B cell (primary cell): ENCODE measurements around the gene AIM2. TPM values are rescaled to one million over a fixed set of nuclear protein-coding genes. Genes with fewer than 3 reads are reported as not detected.

Experiments used
- ATAC-seq: fragments of 200-7000 bp; cut with Tn5 transposase; one replicate; pipeline ENCODE4 v1.10.0; 2021; ENCODE audit warnings: low read depth, mild to moderate bottlenecking, moderate number of reproducible peaks, moderate library complexity
- CTCF ChIA-PET: fragments of 350-600 bp; sonication (Branson Sonifier 250); formaldehyde crosslinking; loops from one replicate; lab custom pipeline; 2021; ENCODE audit warnings: antibody characterized with exemption, inconsistent platforms; lab: Charles Lee
- POLR2A ChIA-PET: fragments of 350-600 bp; sonication (Branson Sonifier 250); formaldehyde crosslinking; loops from one replicate; lab custom pipeline; 2021; ENCODE audit warnings: antibody characterized with exemption; lab: Charles Lee
- DNase-seq: peaks from one replicate; pipeline ENCODE4 v3.0.0; 2013
- H2AFZ ChIP-seq: 2 replicates; pipeline ENCODE4 v1.6.1; 2012; ENCODE audit warnings: mild to moderate bottlenecking, low read depth, low read length; ENCODE audit not compliant: insufficient read depth, poor library complexity, severe bottlenecking
- H3K27ac ChIP-seq, 2 donors: 1 replicate in 1 of 2; 2 replicates in 1 of 2; pipeline ENCODE4 v1.5.1; 2012 to 2013; ENCODE audit warnings: low read length in 2 of 2, mild to moderate bottlenecking in 2 of 2, moderate library complexity in 1 of 2
- H3K27me3 ChIP-seq, 4 experiments: fragments of 200-600 bp in 1 of 4; sonication (generic) in 1 of 4; replicated peaks in 1 of 4; 1 replicate in 2 of 4; 2 replicates in 2 of 4; pipeline versions ENCODE4 v1.6.1 to v1.7.0; 2013 to 2016; ENCODE audit warnings: low read length in 3 of 4, mild to moderate bottlenecking in 2 of 4, mixed read lengths in 1 of 4, moderate library complexity in 1 of 4; ENCODE audit not compliant: insufficient read depth in 4 of 4, control insufficient read depth in 3 of 4; ENCODE audit errors: control extremely low read depth in 1 of 4
- H3K36me3 ChIP-seq, 2 experiments: replicated peaks in 1 of 2; 1 replicate in 1 of 2; 2 replicates in 1 of 2; pipeline versions ENCODE4 v1.6.1 to v1.7.1; 2013; ENCODE audit warnings: low read length in 1 of 2; ENCODE audit not compliant: insufficient read depth in 2 of 2, control insufficient read depth in 1 of 2; ENCODE audit errors: control extremely low read depth in 1 of 2, extremely low read depth in 1 of 2
- H3K4me1 ChIP-seq, 2 donors: fragments of 200-600 bp in 1 of 2; sonication (generic) in 1 of 2; 1 replicate in 1 of 2; 2 replicates in 1 of 2; pipeline versions ENCODE4 v1.5.1 to v1.6.1; 2013 to 2017; ENCODE audit warnings: low read length in 2 of 2; ENCODE audit not compliant: control insufficient read depth in 2 of 2, insufficient read depth in 2 of 2
- H3K4me2 ChIP-seq: replicated peaks from 2 replicates; pipeline ENCODE3; 2012; ENCODE audit warnings: mild to moderate bottlenecking, low read depth, low read length; ENCODE audit not compliant: poor library complexity, severe bottlenecking
- H3K4me3 ChIP-seq, 5 experiments: fragments of 200-600 bp in 1 of 5; sonication (generic) in 1 of 5; 1 replicate in 3 of 5; 2 replicates in 2 of 5; pipeline versions ENCODE4 v1.5.1 to v1.7.0; 2011 to 2016; ENCODE audit warnings: low read length in 4 of 5, mild to moderate bottlenecking in 4 of 5, low read depth in 2 of 5, control low read depth in 1 of 5, moderate library complexity in 1 of 5; ENCODE audit not compliant: insufficient read depth in 1 of 5; ENCODE audit errors: control extremely low read depth in 1 of 5, extremely low read depth in 1 of 5
- H3K79me2 ChIP-seq: fragments of 200-600 bp; sonication (generic); one replicate; pipeline ENCODE4 v1.6.0; 2016; ENCODE audit warnings: low read length; ENCODE audit not compliant: control insufficient read depth, insufficient read depth
- H3K9ac ChIP-seq: fragments of 200-600 bp; sonication (generic); 2 replicates; pipeline ENCODE4 v1.6.1; 2017; ENCODE audit warnings: mild to moderate bottlenecking, low read length, moderate library complexity
- H3K9me3 ChIP-seq, 3 donors: one replicate each; pipeline versions ENCODE4 v1.6.1 to v1.7.1; 2013; ENCODE audit warnings: low read length in 2 of 3; ENCODE audit not compliant: control insufficient read depth in 2 of 3, insufficient read depth in 1 of 3; ENCODE audit errors: control extremely low read depth in 1 of 3
- H4K20me1 ChIP-seq: 2 replicates; pipeline ENCODE4 v1.6.0; 2012; ENCODE audit warnings: mild to moderate bottlenecking, low read length; ENCODE audit not compliant: insufficient read depth, control insufficient read depth, poor library complexity, severe bottlenecking
- H3K27ac Mint-ChIP-seq: one replicate; pipeline ENCODE4 v1.8.0; 2021; ENCODE audit warnings: mixed read lengths
- H3K27me3 Mint-ChIP-seq: one replicate; pipeline ENCODE4 v1.8.0; 2021; ENCODE audit warnings: mixed read lengths
- H3K4me1 Mint-ChIP-seq: one replicate; pipeline ENCODE4 v1.8.0; 2021; ENCODE audit warnings: mixed read lengths
- H3K4me3 Mint-ChIP-seq: one replicate; pipeline ENCODE4 v1.8.0; 2021; ENCODE audit warnings: mixed read lengths
- H3K9me3 Mint-ChIP-seq: one replicate; pipeline ENCODE4 v1.8.0; 2022; ENCODE audit warnings: mixed read lengths; ENCODE audit not compliant: insufficient read depth
- EZH2 ChIP-seq: IDR thresholded peaks from 2 replicates; pipeline ENCODE4 v1.6.1; 2012; ENCODE audit warnings: borderline replicate concordance, low read depth, mild to moderate bottlenecking, moderate library complexity, low read length; ENCODE audit not compliant: insufficient read depth, poor library complexity, severe bottlenecking
- WGBS: methylation state at CpG from one replicate; pipeline ENCODE4 v1.1.5; 2013; ENCODE audit warnings: missing lambda C conversion rate; ENCODE audit not compliant: insufficient coverage; 5-methylcytosine and 5-hydroxymethylcytosine counted together
- intact Hi-C: fragments of 100-400 bp; cut with micrococcal nuclease; formaldehyde crosslinking; loops from one replicate; pipeline ENCODE4 v1.10.0; 2022
- polyA plus RNA-seq: library from polyadenylated mRNA; depleted of rRNA; stranded (reverse); fragments of >200 nt; gene quantifications from 2 replicates; pipeline ENCODE4 v1.2.3, GENCODE V29; 2012
- total RNA-seq, 2 donors: library from RNA; stranded (reverse); fragments of 120-200 nt in 1 of 2; gene quantifications; 1 replicate in 1 of 2; 2 replicates in 1 of 2; pipeline versions ENCODE4 v1.2.3 to v1.2.4, GENCODE V29; 2013 to 2022
- TF ChIP-seq, protein P1 (sequence below): fragments of 200-600 bp; IDR thresholded peaks from one replicate; pipeline ENCODE4 v1.8.0; 2022; ENCODE audit warnings: antibody characterized with exemption, mild to moderate bottlenecking

The AIM2 gene
- total and polyA plus RNA-seq, 2 donors (not counting 1 experiment from before 2014, with no cell fraction given) = 40.4 to 68.4 TPM

- H3K9me3 Mint-ChIP-seq = no peaks in the 10 kb centered on the region
- intact Hi-C loops = no loop called here
- H3K36me3 ChIP-seq = peaks cover 17 to 87% of the 10 kb centered on the region in 2 experiments
- no peak overlapping the region for H3K4me3 Mint-ChIP-seq
- DNase-seq = no peak
- 80% methylated on average over 3 of the region's 7 CpGs for WGBS
- H2AFZ ChIP-seq = no peak overlapping the region
- H3K4me1 ChIP-seq = peaks cover 0 to 7% of the 10 kb centered on the region in 2 donors
- no peak overlapping the region for H3K4me3 ChIP-seq
- H3K27ac Mint-ChIP-seq = peak overlapping the region; percentile 67
- H3K79me2 ChIP-seq = peaks cover 62% of the 10 kb centered on the region
- peaks cover 20% of the 10 kb centered on the region for H3K4me1 Mint-ChIP-seq
- H3K9ac ChIP-seq = no peak overlapping the region
- no peaks in the 10 kb centered on the region for H3K9me3 ChIP-seq
- H3K27me3 Mint-ChIP-seq = no peaks in the 10 kb centered on the region
- ATAC-seq = no peak
- peak overlapping the region; percentile 22 to 59 for H3K27ac ChIP-seq
- no peak overlapping the region for H3K4me2 ChIP-seq
- peaks cover 14% of the 10 kb centered on the region for H4K20me1 ChIP-seq
- ChIA-PET POLR2A (no interaction called here), CTCF (interaction anchor here (0.6 to 4.0 kb wide), 8 partner anchors 11 to 173 kb away, joined by 3 to 21 read pairs (median 3); no protein-coding TSS in a partner anchor)
- H3K27me3 ChIP-seq = no peaks in the 10 kb centered on the region
- no peak for TF ChIP-seq EZH2
- TF ChIP-seq, protein P1, sequence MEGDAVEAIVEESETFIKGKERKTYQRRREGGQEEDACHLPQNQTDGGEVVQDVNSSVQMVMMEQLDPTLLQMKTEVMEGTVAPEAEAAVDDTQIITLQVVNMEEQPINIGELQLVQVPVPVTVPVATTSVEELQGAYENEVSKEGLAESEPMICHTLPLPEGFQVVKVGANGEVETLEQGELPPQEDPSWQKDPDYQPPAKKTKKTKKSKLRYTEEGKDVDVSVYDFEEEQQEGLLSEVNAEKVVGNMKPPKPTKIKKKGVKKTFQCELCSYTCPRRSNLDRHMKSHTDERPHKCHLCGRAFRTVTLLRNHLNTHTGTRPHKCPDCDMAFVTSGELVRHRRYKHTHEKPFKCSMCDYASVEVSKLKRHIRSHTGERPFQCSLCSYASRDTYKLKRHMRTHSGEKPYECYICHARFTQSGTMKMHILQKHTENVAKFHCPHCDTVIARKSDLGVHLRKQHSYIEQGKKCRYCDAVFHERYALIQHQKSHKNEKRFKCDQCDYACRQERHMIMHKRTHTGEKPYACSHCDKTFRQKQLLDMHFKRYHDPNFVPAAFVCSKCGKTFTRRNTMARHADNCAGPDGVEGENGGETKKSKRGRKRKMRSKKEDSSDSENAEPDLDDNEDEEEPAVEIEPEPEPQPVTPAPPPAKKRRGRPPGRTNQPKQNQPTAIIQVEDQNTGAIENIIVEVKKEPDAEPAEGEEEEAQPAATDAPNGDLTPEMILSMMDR = no peak
Observed at GRCh38 chr1:159040893-159041724, 35.5 kb downstream of the AIM2 start.

- Mint-ChIP-seq H3K27me3 (no peaks in the 10 kb centered on the region), H3K27ac (no peak overlapping the region), H3K4me1 (peaks cover 19% of the 10 kb centered on the region), H3K4me3 (no peak overlapping the region), H3K9me3 (no peaks in the 10 kb centered on the region)
- intact Hi-C loops = no loop called here
- DNase-seq (no peak), ATAC-seq (no peak)
- H3K4me3 ChIP-seq = no peak overlapping the region
- no peak overlapping the region for H2AFZ ChIP-seq
- peaks cover 0 to 7% of the 10 kb centered on the region in 2 donors for H3K4me1 ChIP-seq
- peaks cover 23 to 87% of the 10 kb centered on the region in 2 experiments for H3K36me3 ChIP-seq
- no peaks in the 10 kb centered on the region for H3K9me3 ChIP-seq
- peaks cover 71% of the 10 kb centered on the region for H3K79me2 ChIP-seq
- ChIA-PET POLR2A (no interaction called here), CTCF (interaction anchor here (1.0 to 4.0 kb wide), 7 partner anchors 12 to 174 kb away, joined by 3 to 21 read pairs (median 3); no protein-coding TSS in a partner anchor)
- no peak overlapping the region for H3K9ac ChIP-seq
- TF ChIP-seq EZH2 = no peak
- TF ChIP-seq, protein P1 = no peak
- H4K20me1 ChIP-seq = peaks cover 22% of the 10 kb centered on the region
- WGBS = no CpG with 5 or more reads among the region's 1 CpG
- peak overlapping the region in 1 of 2 donors; percentile 59 for H3K27ac ChIP-seq
- no peak overlapping the region for H3K4me2 ChIP-seq
- no peaks in the 10 kb centered on the region for H3K27me3 ChIP-seq
Observed at GRCh38 chr1:159040206-159040605, 36.4 kb downstream of the AIM2 start.
